ENCODE results near the gene CCDC146.
"Not testable (repeated sequence)": the region's sequence is repeated elsewhere in the genome, so short reads cannot be mapped to it uniquely, and the experiment has no call there.

CCDC146 gene
- total RNA-seq, result 1.3 to 12.5 reads per million in 2 experiments

GRCh38 chr7:77121860-77122681 is at the start of gene CCDC146:
CCDC146 (plus strand) TSS chr7:77122615; CDS start chr7:77167669, 45,054 bp downstream.
- peak; percentile 91 for DNase-seq (ENCODE audit: low read depth)

GRCh38 chr7:77074786-77075396 is 47.5 kb upstream of the CCDC146 start:
- DNase-seq (ENCODE audit: low read depth), result not testable (repeated sequence)

- DNase-seq (ENCODE audit: low read depth), result not testable (repeated sequence)
Measured at GRCh38 chr7:77077060-77077459, 45.4 kb upstream of the CCDC146 start.

GRCh38 chr7:77079112-77079511 is 43.3 kb upstream of the CCDC146 start:
- not testable (repeated sequence) for DNase-seq (ENCODE audit: low read depth)

- DNase-seq (ENCODE audit: low read depth), result not testable (repeated sequence)
Measured at GRCh38 chr7:77079624-77080023, 42.8 kb upstream of the CCDC146 start.

GRCh38 chr7:77080236-77080635 is 42.2 kb upstream of the CCDC146 start:
- DNase-seq (ENCODE audit: low read depth), result not testable (repeated sequence)

GRCh38 chr7:77082192-77082591 is 40.2 kb upstream of the CCDC146 start:
- DNase-seq (ENCODE audit: low read depth), result not testable (repeated sequence)

GRCh38 chr7:77092301-77092700 is 30.1 kb upstream of the CCDC146 start:
- not testable (repeated sequence) for DNase-seq (ENCODE audit: low read depth)

GRCh38 chr7:77100501-77100900 is 21.9 kb upstream of the CCDC146 start:
- DNase-seq (ENCODE audit: low read depth), result not testable (repeated sequence)

- DNase-seq (ENCODE audit: low read depth), result not testable (repeated sequence)
Measured at GRCh38 chr7:77101187-77101586, 21.2 kb upstream of the CCDC146 start.

- not testable (repeated sequence) for DNase-seq (ENCODE audit: low read depth)
Measured at GRCh38 chr7:77102671-77103070, 19.7 kb upstream of the CCDC146 start.

- DNase-seq (ENCODE audit: low read depth), result not testable (repeated sequence)
Measured at GRCh38 chr7:77105904-77106303, 16.5 kb upstream of the CCDC146 start.

- DNase-seq (ENCODE audit: low read depth), result not testable (repeated sequence)
Measured at GRCh38 chr7:77107659-77108058, 14.8 kb upstream of the CCDC146 start.

GRCh38 chr7:77108362-77108761 is 14.1 kb upstream of the CCDC146 start:
- not testable (repeated sequence) for DNase-seq (ENCODE audit: low read depth)

GRCh38 chr7:77112719-77113306 is 9.6 kb upstream of the CCDC146 start:
- not testable (repeated sequence) for DNase-seq (ENCODE audit: low read depth)

- not testable (repeated sequence) for DNase-seq (ENCODE audit: low read depth)
Measured at GRCh38 chr7:77125486-77125885, 3.1 kb downstream of the CCDC146 start.

- not testable (repeated sequence) for DNase-seq (ENCODE audit: low read depth)
Measured at GRCh38 chr7:77127009-77127408, 4.6 kb downstream of the CCDC146 start.

- not testable (repeated sequence) for DNase-seq (ENCODE audit: low read depth)
Measured at GRCh38 chr7:77128582-77129410, 6.4 kb downstream of the CCDC146 start.

GRCh38 chr7:77131781-77132180 is 9.4 kb downstream of the CCDC146 start:
- not testable (repeated sequence) for DNase-seq (ENCODE audit: low read depth)

- not testable (repeated sequence) for DNase-seq (ENCODE audit: low read depth)
Measured at GRCh38 chr7:77138668-77139067, 16.3 kb downstream of the CCDC146 start.

- DNase-seq (ENCODE audit: low read depth), result not testable (repeated sequence)
Measured at GRCh38 chr7:77140291-77140690, 17.9 kb downstream of the CCDC146 start.

- not testable (repeated sequence) for DNase-seq (ENCODE audit: low read depth)
Measured at GRCh38 chr7:77152232-77152631, 29.8 kb downstream of the CCDC146 start.
